Activated CD4-positive, alpha-beta T cell treated with anti-CD3 and anti-CD28 coated beads for 36 hours (primary cell): ENCODE results near the gene FGF18. TPM values are rescaled to one million over a fixed set of nuclear protein-coding genes. Genes with fewer than 3 reads are reported as not detected.

ENCODE experiments used
- ATAC-seq: fragments of 200-7000 bp; cut with Tn5 transposase; one replicate; pipeline ENCODE4 v1.10.0; 2021; ENCODE audit warnings: mild to moderate bottlenecking, moderate library complexity
- CTCF ChIA-PET: fragments of 350-600 bp; sonication (Branson Sonifier 250); formaldehyde crosslinking; loops from one replicate; lab custom pipeline; 2021; ENCODE audit warnings: antibody characterized with exemption; lab: Charles Lee
- POLR2A ChIA-PET: fragments of 350-600 bp; sonication (Branson Sonifier 250); formaldehyde crosslinking; loops from one replicate; lab custom pipeline; 2021; ENCODE audit warnings: antibody characterized with exemption, inconsistent platforms; lab: Charles Lee
- DNase-seq: peaks from one replicate; pipeline ENCODE4 v3.0.0-alpha.2; 2020
- H3K27ac Mint-ChIP-seq: one replicate; pipeline ENCODE4 v1.8.0; 2021; ENCODE audit warnings: mixed read lengths
- H3K27me3 Mint-ChIP-seq: one replicate; pipeline ENCODE4 v1.8.0; 2021; ENCODE audit warnings: mixed read lengths
- H3K36me3 Mint-ChIP-seq: one replicate; pipeline ENCODE4 v1.8.0; 2021; ENCODE audit warnings: low read depth, mixed read lengths
- H3K4me1 Mint-ChIP-seq: one replicate; pipeline ENCODE4 v1.8.0; 2021; ENCODE audit warnings: mixed read lengths
- H3K4me3 Mint-ChIP-seq: one replicate; pipeline ENCODE4 v1.8.0; 2021; ENCODE audit warnings: mild to moderate bottlenecking, moderate library complexity, mixed read lengths
- H3K9me3 Mint-ChIP-seq: one replicate; pipeline ENCODE4 v1.8.0; 2021; ENCODE audit warnings: low read depth, mixed read lengths
- intact Hi-C, 2 experiments: fragments of 100-400 bp; cut with DNase I in 1 of 2; cut with micrococcal nuclease in 1 of 2; formaldehyde crosslinking; loops; one replicate each; pipeline versions ENCODE4 v1.14.2 to v1.15.1; 2022 to 2024; cut with DNase I, micrococcal nuclease
- total RNA-seq, 2 experiments: library from RNA; stranded (reverse); gene quantifications; one replicate each; pipeline ENCODE4 v1.2.3, GENCODE V29; 2021

FGF18 gene
- total RNA-seq, 2 experiments from 2014 or later: not detected

- ATAC-seq (no peak), DNase-seq (no peak)
- H3K27me3 Mint-ChIP-seq: peaks cover 5% of the 10 kb centered on the region
- no peak overlapping the region for H3K27ac Mint-ChIP-seq
- ChIA-PET CTCF (interaction anchor here (1.0 kb wide), 1 partner anchor 25 kb away, joined by 3 read pairs; no protein-coding TSS in a partner anchor), POLR2A (no interaction called here)
- H3K4me1 Mint-ChIP-seq: no peaks in the 10 kb centered on the region
- no peaks in the 10 kb centered on the region for H3K36me3 Mint-ChIP-seq
- no peaks in the 10 kb centered on the region for H3K9me3 Mint-ChIP-seq
- H3K4me3 Mint-ChIP-seq: no peak overlapping the region
- intact Hi-C loops: no loop called here
Observed at GRCh38 chr5:171459839-171460238, 40.4 kb downstream of the FGF18 start.

- Mint-ChIP-seq H3K36me3 (no peaks in the 10 kb centered on the region), H3K27ac (no peak overlapping the region)
- CTCF ChIA-PET: interaction anchor here (0.6 kb wide), 1 partner anchor 40 kb away, joined by 3 read pairs; no protein-coding TSS in a partner anchor
Observed at GRCh38 chr5:171462136-171462927, 42.9 kb downstream of the FGF18 start.

GRCh38 chr5:171462928-171463861 lies 43.7 kb downstream of the FGF18 start:
- H3K4me3 Mint-ChIP-seq: no peak overlapping the region
- H3K27ac Mint-ChIP-seq: no peak overlapping the region
- DNase-seq: no peak
- no peak for ATAC-seq
- no peaks in the 10 kb centered on the region for H3K36me3 Mint-ChIP-seq
- peaks cover 8% of the 10 kb centered on the region for H3K27me3 Mint-ChIP-seq
- intact Hi-C loops: no loop called here
- H3K4me1 Mint-ChIP-seq: no peaks in the 10 kb centered on the region
- ChIA-PET POLR2A (no interaction called here), CTCF (interaction anchor here (0.7 kb wide), 1 partner anchor 19 kb away, joined by 3 read pairs; no protein-coding TSS in a partner anchor)
- H3K9me3 Mint-ChIP-seq: no peaks in the 10 kb centered on the region

More at GRCh38 chr5:171462136-171462927, 42.9 kb downstream of the FGF18 start:
- POLR2A ChIA-PET: no interaction called here
- Mint-ChIP-seq H3K4me3 (no peak overlapping the region), H3K4me1 (no peaks in the 10 kb centered on the region), H3K27me3 (peaks cover 8% of the 10 kb centered on the region), H3K9me3 (no peaks in the 10 kb centered on the region)
- no peak for DNase-seq
- intact Hi-C loops: no loop called here
- ATAC-seq: no peak

DNA sequence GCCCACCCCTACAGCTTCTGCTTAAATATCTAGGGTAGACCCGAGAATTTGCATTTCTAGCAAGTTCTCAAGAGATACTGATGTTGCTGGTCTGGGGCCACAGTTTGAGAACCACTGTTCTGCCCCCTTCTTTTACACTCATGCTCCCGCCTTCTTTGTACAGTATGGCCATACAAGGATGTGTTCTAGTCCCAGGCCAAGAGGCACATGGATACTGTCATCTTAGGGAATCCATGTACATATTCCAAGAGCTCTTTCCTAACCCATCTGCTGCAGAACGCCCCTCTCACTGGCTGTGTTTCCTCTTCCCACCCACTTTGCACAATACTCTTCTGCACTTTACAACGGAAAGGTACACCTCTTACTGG lies 44.4 kb downstream of the FGF18 start:
- H3K4me3 Mint-ChIP-seq: no peak overlapping the region
- H3K4me1 Mint-ChIP-seq: no peaks in the 10 kb centered on the region
- H3K9me3 Mint-ChIP-seq: no peaks in the 10 kb centered on the region
- ChIA-PET POLR2A (no interaction called here), CTCF (interaction anchor here (0.7 kb wide), 2 partner anchors 19 to 34 kb away, joined by 3 read pairs; no protein-coding TSS in a partner anchor)
- ATAC-seq (no peak), DNase-seq (no peak)
- intact Hi-C loops: no loop called here
- no peaks in the 10 kb centered on the region for H3K36me3 Mint-ChIP-seq
- H3K27me3 Mint-ChIP-seq: peaks cover 8% of the 10 kb centered on the region
- H3K27ac Mint-ChIP-seq: no peak overlapping the region

DNA sequence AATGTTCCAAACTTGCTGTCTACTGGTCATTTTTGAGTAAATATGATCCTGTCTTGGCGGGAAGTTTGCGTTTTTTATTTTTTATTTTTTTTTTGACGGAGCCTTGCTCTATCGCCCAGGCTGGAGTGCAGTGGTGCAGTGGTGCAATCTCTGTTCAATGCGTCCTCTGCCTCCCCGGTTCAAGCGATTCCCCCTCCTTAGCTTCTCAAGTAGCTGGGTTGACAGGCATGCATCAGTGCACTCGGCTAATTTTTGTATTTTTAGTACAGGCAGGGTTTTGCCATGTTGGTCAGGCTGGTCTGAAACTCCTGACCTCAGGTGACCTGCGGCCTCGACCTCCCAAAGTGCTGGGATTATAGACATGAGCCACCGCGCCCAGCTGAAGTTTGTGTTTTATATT lies 45.4 kb downstream of the FGF18 start:
- CTCF ChIA-PET: no interaction called here
- intact Hi-C loops: no loop called here
- no peaks in the 10 kb centered on the region for H3K36me3 Mint-ChIP-seq
- H3K4me3 Mint-ChIP-seq: no peak overlapping the region
- DNase-seq (no peak), ATAC-seq (no peak)
- H3K27me3 Mint-ChIP-seq: peaks cover 8% of the 10 kb centered on the region
- H3K9me3 Mint-ChIP-seq: no peaks in the 10 kb centered on the region
- POLR2A ChIA-PET: no interaction called here
- no peak overlapping the region for H3K27ac Mint-ChIP-seq
- H3K4me1 Mint-ChIP-seq: no peaks in the 10 kb centered on the region

DNA sequence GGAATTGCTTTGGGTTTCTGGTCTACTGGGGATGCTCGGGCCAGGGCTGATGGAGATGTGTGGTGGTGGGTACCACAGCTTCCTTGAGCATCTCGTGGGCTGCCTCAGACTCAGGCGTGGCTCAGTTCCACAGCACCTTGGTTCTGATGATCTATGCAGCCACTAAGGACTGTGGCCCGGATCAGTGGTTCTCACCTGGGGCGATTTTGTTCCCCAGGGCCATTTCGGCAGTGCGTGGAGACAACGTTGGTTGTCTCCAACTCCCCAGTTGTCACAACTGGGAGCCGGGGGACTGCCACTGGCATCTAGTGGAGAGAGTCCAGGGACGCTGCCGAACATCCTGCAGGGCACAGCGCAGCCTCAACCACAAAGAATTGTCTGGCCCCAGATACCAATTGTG lies 47.7 kb downstream of the FGF18 start:
- Mint-ChIP-seq H3K27ac (no peak overlapping the region), H3K4me3 (no peak overlapping the region), H3K36me3 (no peaks in the 10 kb centered on the region), H3K27me3 (peaks cover 8% of the 10 kb centered on the region), H3K9me3 (no peaks in the 10 kb centered on the region), H3K4me1 (no peaks in the 10 kb centered on the region)
- DNase-seq (no peak), ATAC-seq (no peak)
- ChIA-PET CTCF (no interaction called here), POLR2A (interaction anchor here (0.7 kb wide), 1 partner anchor 161 kb away, joined by 3 read pairs; no protein-coding TSS in a partner anchor)
- intact Hi-C loops: no loop called here

DNA sequence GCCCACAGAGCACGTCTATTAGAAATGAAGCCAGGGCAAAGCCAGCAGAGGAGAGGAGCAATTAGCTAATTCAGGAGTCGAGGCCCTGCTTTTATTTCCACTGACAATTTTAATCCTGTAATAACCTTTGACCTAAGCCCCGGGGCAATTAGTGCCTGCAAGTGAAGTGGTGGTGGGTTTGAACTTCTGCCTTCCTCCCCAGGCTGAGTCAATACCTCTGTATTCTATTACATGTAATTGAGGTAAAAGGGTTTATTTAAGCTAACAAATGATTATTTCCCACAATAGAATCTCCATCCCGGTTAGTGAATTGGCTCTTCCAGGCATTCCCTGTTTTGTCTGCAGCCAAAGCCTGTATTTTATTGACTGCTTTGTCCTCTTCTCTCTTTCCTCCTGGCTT lies 49.9 kb downstream of the FGF18 start:
- Mint-ChIP-seq H3K4me3 (no peak overlapping the region), H3K36me3 (no peaks in the 10 kb centered on the region), H3K27me3 (peaks cover 6% of the 10 kb centered on the region), H3K9me3 (no peaks in the 10 kb centered on the region), H3K27ac (no peak overlapping the region), H3K4me1 (no peaks in the 10 kb centered on the region)
- ChIA-PET POLR2A (no interaction called here), CTCF (interaction anchor here (0.8 kb wide), 1 partner anchor 14 kb away, joined by 3 read pairs; no protein-coding TSS in a partner anchor)
- ATAC-seq (no peak), DNase-seq (no peak)
- intact Hi-C loops: no loop called here

GRCh38 chr5:171470420-171470819 lies 51.0 kb downstream of the FGF18 start:
- Mint-ChIP-seq H3K27ac (no peak overlapping the region), H3K9me3 (peaks cover 2% of the 10 kb centered on the region), H3K4me1 (no peaks in the 10 kb centered on the region), H3K27me3 (peaks cover 3% of the 10 kb centered on the region), H3K36me3 (no peaks in the 10 kb centered on the region), H3K4me3 (no peak overlapping the region)
- ChIA-PET POLR2A (no interaction called here), CTCF (interaction anchor here (0.6 kb wide), 1 partner anchor 92 kb away, joined by 3 read pairs; no protein-coding TSS in a partner anchor)
- intact Hi-C loops: no loop called here
- ATAC-seq (no peak), DNase-seq (no peak)

- Mint-ChIP-seq H3K9me3 (peaks cover 2% of the 10 kb centered on the region), H3K4me3 (no peak overlapping the region), H3K36me3 (no peaks in the 10 kb centered on the region), H3K27ac (no peak overlapping the region), H3K27me3 (no peaks in the 10 kb centered on the region), H3K4me1 (peaks cover under 1% of the 10 kb centered on the region)
- no peak for ATAC-seq
- no peak for DNase-seq
- ChIA-PET CTCF (interaction anchor here (0.6 kb wide), 1 partner anchor 267 kb away, joined by 3 read pairs; no protein-coding TSS in a partner anchor), POLR2A (no interaction called here)
- intact Hi-C loops: no loop called here
Observed at GRCh38 chr5:171474230-171474813, 54.9 kb downstream of the FGF18 start.

DNA sequence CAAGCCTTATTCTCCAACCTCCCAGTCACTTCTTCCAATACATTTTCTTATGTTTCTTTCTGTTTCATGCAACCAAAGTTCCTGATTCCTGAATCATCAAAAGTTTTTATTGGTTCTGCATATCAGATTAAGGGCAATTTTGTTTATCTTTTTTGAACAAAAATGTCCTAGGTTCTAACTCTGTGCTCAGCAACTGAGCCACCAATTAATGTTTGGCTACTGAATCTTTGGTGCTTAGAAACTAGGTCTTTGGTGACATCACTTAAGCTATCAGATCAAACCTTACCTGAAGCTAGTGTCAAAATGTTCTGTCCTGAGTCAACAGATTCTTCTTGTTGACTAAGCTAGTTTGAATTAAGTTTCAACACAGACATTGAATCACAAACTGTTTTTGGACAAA lies 56.1 kb downstream of the FGF18 start:
- Mint-ChIP-seq H3K4me3 (no peak overlapping the region), H3K27ac (no peak overlapping the region), H3K9me3 (peaks cover 2% of the 10 kb centered on the region), H3K27me3 (no peaks in the 10 kb centered on the region), H3K4me1 (peaks cover 8% of the 10 kb centered on the region), H3K36me3 (no peaks in the 10 kb centered on the region)
- ATAC-seq: no peak
- intact Hi-C loops: no loop called here
- DNase-seq: no peak
- POLR2A ChIA-PET: no interaction called here
- CTCF ChIA-PET: interaction anchor here (0.9 kb wide), 1 partner anchor 569 kb away, joined by 4 read pairs; no protein-coding TSS in a partner anchor

GRCh38 chr5:171476701-171477100 lies 57.3 kb downstream of the FGF18 start:
- Mint-ChIP-seq H3K27me3 (no peaks in the 10 kb centered on the region), H3K9me3 (peaks cover 2% of the 10 kb centered on the region), H3K36me3 (no peaks in the 10 kb centered on the region), H3K4me3 (no peak overlapping the region), H3K4me1 (peaks cover 8% of the 10 kb centered on the region), H3K27ac (no peak overlapping the region)
- POLR2A ChIA-PET: interaction anchor here (0.5 kb wide), 1 partner anchor 301 kb away, joined by 13 read pairs; no protein-coding TSS in a partner anchor
- intact Hi-C loops: no loop called here
- DNase-seq: no peak
- no peak for ATAC-seq
- CTCF ChIA-PET: no interaction called here
